Mucosa of descending colon (tissue), 3 donors: ENCODE results near the gene HHIP. TPM values are rescaled to one million over a fixed set of nuclear protein-coding genes. Genes with fewer than 3 reads are reported as not detected.

Experiments
- ATAC-seq: fragments of 200-7000 bp; cut with Tn5 transposase; one replicate; pipeline ENCODE4 v1.9.1; 2020; ENCODE audit warnings: mild to moderate bottlenecking, moderate library complexity
- DNase-seq, 3 donors: peaks; one replicate each; pipeline ENCODE4 v3.0.0-alpha.2; 2020
- H3K36me3 ChIP-seq: fragments of 200-600 bp; one replicate; pipeline ENCODE4 v1.8.0; 2021; ENCODE audit warnings: low read depth, mild to moderate bottlenecking
- H3K4me1 ChIP-seq: fragments of 200-600 bp; one replicate; pipeline ENCODE4 v1.8.0; 2021; ENCODE audit warnings: low read depth, mild to moderate bottlenecking
- H3K4me3 ChIP-seq: fragments of 200-600 bp; one replicate; pipeline ENCODE4 v1.8.0; 2021; ENCODE audit warnings: mild to moderate bottlenecking
- H3K9me3 ChIP-seq: fragments of 200-600 bp; one replicate; pipeline ENCODE4 v1.8.0; 2021; ENCODE audit warnings: mild to moderate bottlenecking
- intact Hi-C, 2 donors: fragments of 100-400 bp; cut with DNase I in 1 of 2; cut with micrococcal nuclease in 1 of 2; formaldehyde crosslinking; loops; one replicate each; pipeline versions ENCODE4 v1.11.0 to v1.11.1; 2022; cut with DNase I, micrococcal nuclease
- total RNA-seq, 3 donors: library from RNA; stranded (reverse); fragmentation: NEBNext Ultra II Directional in 2 of 3; extraction: Animal tissue kit (Norgen Biotek cat#: 25700) in 2 of 3; gene quantifications; one replicate each; pipeline versions ENCODE4 v1.2.1 to v1.2.4, GENCODE V29; 2021 to 2023
- TF ChIP-seq, protein P1 (sequence below): fragments of 200-600 bp; IDR thresholded peaks from one replicate; pipeline ENCODE4 v1.8.0; 2022; ENCODE audit warnings: antibody characterized with exemption, mild to moderate bottlenecking
- donor health status: DM: no; HTN: no; CAD: no; lungs with moderate emphysema.
- donor health status: DM: no; HTN: no; CAD: no.
- donor health status: DM: no; HTN: yes; CAD: no.

Gene HHIP
- total RNA-seq, 3 donors from 2014 or later: 2.4 to 5.5 (median 2.7) TPM

GRCh38 chr4:144666539-144667175 is 20.7 kb downstream of the HHIP start:
- ATAC-seq: peak; percentile 75
- H3K36me3 ChIP-seq: no peaks in the 10 kb centered on the region
- H3K9me3 ChIP-seq: no peaks in the 10 kb centered on the region
- H3K4me1 ChIP-seq: peaks cover 3% of the 10 kb centered on the region
- TF ChIP-seq, protein P1, sequence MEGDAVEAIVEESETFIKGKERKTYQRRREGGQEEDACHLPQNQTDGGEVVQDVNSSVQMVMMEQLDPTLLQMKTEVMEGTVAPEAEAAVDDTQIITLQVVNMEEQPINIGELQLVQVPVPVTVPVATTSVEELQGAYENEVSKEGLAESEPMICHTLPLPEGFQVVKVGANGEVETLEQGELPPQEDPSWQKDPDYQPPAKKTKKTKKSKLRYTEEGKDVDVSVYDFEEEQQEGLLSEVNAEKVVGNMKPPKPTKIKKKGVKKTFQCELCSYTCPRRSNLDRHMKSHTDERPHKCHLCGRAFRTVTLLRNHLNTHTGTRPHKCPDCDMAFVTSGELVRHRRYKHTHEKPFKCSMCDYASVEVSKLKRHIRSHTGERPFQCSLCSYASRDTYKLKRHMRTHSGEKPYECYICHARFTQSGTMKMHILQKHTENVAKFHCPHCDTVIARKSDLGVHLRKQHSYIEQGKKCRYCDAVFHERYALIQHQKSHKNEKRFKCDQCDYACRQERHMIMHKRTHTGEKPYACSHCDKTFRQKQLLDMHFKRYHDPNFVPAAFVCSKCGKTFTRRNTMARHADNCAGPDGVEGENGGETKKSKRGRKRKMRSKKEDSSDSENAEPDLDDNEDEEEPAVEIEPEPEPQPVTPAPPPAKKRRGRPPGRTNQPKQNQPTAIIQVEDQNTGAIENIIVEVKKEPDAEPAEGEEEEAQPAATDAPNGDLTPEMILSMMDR: no peak
- H3K4me3 ChIP-seq: no peak overlapping the region
- DNase-seq: no peak
- intact Hi-C loops: no loop called here

DNA sequence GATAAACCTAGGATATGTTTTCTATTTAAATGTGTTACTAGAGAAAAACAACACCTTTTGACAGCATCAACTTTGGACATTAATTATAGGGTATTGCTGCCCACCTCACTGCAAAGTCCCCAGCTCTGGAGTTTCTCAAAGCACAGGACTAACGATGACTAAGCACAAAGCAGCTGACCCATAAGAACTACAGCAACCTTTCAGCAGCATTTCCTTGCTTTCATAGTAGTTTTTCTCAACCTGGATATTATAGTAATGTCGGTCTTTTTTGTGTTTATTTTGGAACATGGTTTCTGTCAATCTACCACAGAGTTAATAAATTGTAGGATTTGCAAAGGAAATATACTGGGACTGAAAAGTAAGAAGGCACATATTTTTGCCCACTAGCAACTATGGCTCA is 21.5 kb downstream of the HHIP start:
- no peak overlapping the region for H3K4me3 ChIP-seq
- ATAC-seq (no peak), DNase-seq (no peak)
- TF ChIP-seq, protein P1: no peak
- intact Hi-C loops: no loop called here
- H3K9me3 ChIP-seq: no peaks in the 10 kb centered on the region
- peaks cover 3% of the 10 kb centered on the region for H3K4me1 ChIP-seq
- H3K36me3 ChIP-seq: no peaks in the 10 kb centered on the region

DNA sequence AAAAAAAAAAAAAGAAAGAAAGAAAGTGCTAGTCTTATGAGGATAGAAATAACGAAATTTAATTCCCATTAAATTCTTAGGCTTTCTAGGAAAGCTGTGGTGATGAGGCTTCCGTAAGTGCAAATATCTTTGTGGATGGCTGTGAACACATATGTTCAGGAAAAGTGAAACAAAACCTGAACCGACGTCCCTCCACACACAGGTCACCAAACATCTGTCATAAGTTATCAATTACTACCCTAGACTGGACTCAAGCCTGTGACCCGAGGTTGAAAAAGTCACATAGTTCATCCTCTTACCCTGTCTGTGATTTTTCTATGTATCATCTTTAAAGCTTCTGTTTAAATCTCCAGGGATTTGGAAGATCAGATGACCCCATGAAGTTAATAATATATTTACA is 24.8 kb downstream of the HHIP start:
- Histone ChIP-seq H3K4me1 (peaks cover 3% of the 10 kb centered on the region), H3K4me3 (no peak overlapping the region), H3K36me3 (no peaks in the 10 kb centered on the region), H3K9me3 (no peaks in the 10 kb centered on the region)
- no peak for ATAC-seq
- intact Hi-C loops: no loop called here
- TF ChIP-seq, protein P1: no peak
- no peak for DNase-seq

- no peaks in the 10 kb centered on the region for H3K9me3 ChIP-seq
- ATAC-seq (no peak), DNase-seq (no peak)
- H3K4me3 ChIP-seq: no peak overlapping the region
- TF ChIP-seq, protein P1: no peak
- intact Hi-C loops: no loop called here
- H3K4me1 ChIP-seq: no peaks in the 10 kb centered on the region
- H3K36me3 ChIP-seq: no peaks in the 10 kb centered on the region
Observed at GRCh38 chr4:144674711-144675110, 28.8 kb downstream of the HHIP start.

DNA sequence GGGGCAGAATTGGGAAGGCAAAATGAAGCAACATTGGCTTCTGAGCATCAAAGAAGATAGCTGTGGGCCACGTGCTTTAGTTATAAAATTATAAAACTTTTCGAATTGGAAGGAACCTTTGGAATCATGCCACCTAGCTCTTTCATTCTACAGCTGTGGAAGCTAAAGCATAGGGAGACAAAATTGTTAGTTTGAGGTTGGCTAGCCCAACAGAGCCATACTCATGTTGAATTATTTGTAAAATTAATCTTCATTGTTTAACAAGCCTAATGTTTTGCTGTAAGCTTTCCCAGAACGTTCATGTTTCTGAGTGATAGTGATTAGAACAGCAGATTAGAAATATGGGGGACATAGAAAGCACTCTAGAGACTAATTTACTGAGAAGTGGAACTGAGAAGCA is 35.9 kb downstream of the HHIP start:
- TF ChIP-seq, protein P1: no peak
- ATAC-seq (no peak), DNase-seq (no peak)
- Histone ChIP-seq H3K4me1 (no peaks in the 10 kb centered on the region), H3K4me3 (no peak overlapping the region), H3K9me3 (no peaks in the 10 kb centered on the region), H3K36me3 (no peaks in the 10 kb centered on the region)
- intact Hi-C loops: no loop called here

GRCh38 chr4:144683516-144683915 is 37.6 kb downstream of the HHIP start:
- H3K4me1 ChIP-seq: no peaks in the 10 kb centered on the region
- TF ChIP-seq, protein P1: no peak
- no peaks in the 10 kb centered on the region for H3K36me3 ChIP-seq
- intact Hi-C loops: no loop called here
- H3K9me3 ChIP-seq: no peaks in the 10 kb centered on the region
- DNase-seq: no peak
- no peak overlapping the region for H3K4me3 ChIP-seq
- no peak for ATAC-seq
